ENCODE data around the gene TBX4.

The TBX4 gene

GRCh38 chr17:61452301-61453290 is at the start of gene TBX4:
Gene TBX4, plus strand, starts transcription at chr17:61452422. Its CDS starts 4,069 bp downstream, at chr17:61456491.
- no peak for DNase-seq (ENCODE audit: low read depth)

- no peak for DNase-seq (ENCODE audit: low read depth)
Observed at GRCh38 chr17:61402978-61403800, 49.0 kb upstream of the TBX4 start.

- DNase-seq (ENCODE audit: low read depth): no peak
Observed at GRCh38 chr17:61403801-61404662, 48.2 kb upstream of the TBX4 start.

- DNase-seq (ENCODE audit: low read depth): no peak
Observed at GRCh38 chr17:61404663-61404912, 47.6 kb upstream of the TBX4 start.

GRCh38 chr17:61404913-61405685 is 47.1 kb upstream of the TBX4 start:
- no peak for DNase-seq (ENCODE audit: low read depth)

GRCh38 chr17:61405686-61406536 is 46.3 kb upstream of the TBX4 start:
- DNase-seq (ENCODE audit: low read depth): no peak

- no peak for DNase-seq (ENCODE audit: low read depth)
Observed at GRCh38 chr17:61406537-61406845, 45.7 kb upstream of the TBX4 start.

GRCh38 chr17:61406971-61407911 is 45.0 kb upstream of the TBX4 start:
- no peak for DNase-seq (ENCODE audit: low read depth)

GRCh38 chr17:61408151-61409041 is 43.8 kb upstream of the TBX4 start:
- DNase-seq (ENCODE audit: low read depth): no peak

GRCh38 chr17:61409301-61410112 is 42.7 kb upstream of the TBX4 start:
- no peak for DNase-seq (ENCODE audit: low read depth)

GRCh38 chr17:61410141-61411010 is 41.8 kb upstream of the TBX4 start:
- peak; percentile 56 for DNase-seq (ENCODE audit: low read depth)

GRCh38 chr17:61411011-61411260 is 41.3 kb upstream of the TBX4 start:
- no peak for DNase-seq (ENCODE audit: low read depth)

- no peak for DNase-seq (ENCODE audit: low read depth)
Observed at GRCh38 chr17:61411261-61412142, 40.7 kb upstream of the TBX4 start.

GRCh38 chr17:61412143-61412859 is 39.9 kb upstream of the TBX4 start:
- DNase-seq (ENCODE audit: low read depth): peak; percentile 65

All from stimulated activated CD8-positive, alpha-beta memory T cell treated with anti-CD3 and anti-CD28 coated beads, Interleukin-15, amount 100 ng/mL, for 1 hour (primary cell).